OCI-M2 (cell line): ENCODE measurements around the gene ZFYVE1.
"Not testable (repeated sequence)": the region's sequence is repeated elsewhere in the genome, so short reads cannot be mapped to it uniquely, and the experiment has no call there.

ENCODE experiments used
- DNase-seq: peaks from one replicate; lab custom pipeline; 2025; ENCODE audit not compliant: unreplicated experiment; lab: John Stamatoyannopoulos, UW

ZFYVE1 gene

DNA sequence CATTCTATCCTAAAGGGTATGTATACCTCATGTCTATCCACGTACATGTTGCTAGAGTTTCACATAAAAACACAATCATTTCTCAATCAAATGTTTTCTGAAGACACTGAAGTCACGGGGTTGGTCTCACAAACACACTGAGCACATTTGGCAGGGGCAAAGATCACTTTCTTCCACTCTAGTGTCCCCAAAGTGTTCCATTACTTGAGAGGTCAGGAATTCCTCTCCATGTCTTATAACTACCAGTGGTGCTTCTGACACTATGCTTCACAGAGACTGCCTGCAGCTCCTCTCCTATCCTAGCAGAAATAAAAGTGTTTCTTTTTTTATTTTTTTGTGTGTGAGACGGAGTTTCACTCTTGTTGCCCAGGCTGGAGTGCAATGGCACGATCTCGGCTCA lies 19.1 kb downstream of the ZFYVE1 start:
- DNase-seq: no peak

DNA sequence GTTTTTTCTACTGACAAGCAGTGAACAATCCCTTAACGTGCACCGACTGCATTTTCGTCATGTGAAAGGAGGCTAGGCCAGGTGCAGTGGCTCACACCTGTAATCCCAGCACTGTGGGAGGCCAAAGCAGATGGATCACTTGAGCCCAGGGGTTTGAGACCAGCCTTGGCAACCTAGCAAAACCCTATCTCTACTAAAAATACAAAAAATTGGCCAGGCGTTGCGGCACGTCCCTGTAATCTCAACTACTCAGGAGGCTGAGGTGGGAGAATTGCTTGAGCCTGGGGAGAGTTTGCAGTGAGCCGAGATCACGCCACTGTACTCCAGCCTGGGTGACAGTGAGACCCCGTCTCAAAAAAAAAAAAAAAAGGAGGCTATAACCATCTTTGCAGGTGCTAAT lies 22.3 kb downstream of the ZFYVE1 start:
- DNase-seq: not testable (repeated sequence)

DNA sequence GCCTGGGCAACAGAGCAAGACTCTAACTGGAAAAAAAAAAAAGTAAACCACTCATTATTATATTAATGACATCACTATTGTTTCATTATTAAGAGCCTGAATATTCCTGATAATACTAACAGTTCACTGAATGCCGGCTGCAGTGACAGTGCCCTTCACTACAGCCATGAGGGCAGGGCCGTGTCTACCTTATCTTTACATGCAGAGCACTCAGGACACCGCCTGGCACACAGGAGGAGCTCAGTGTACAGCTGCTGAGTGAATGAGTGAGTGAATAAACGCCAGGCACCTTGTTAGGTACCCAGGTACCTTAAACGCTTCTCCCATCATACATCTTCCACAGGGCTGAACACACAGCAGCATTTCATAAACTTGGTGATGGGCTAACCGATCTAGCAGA lies 23.2 kb downstream of the ZFYVE1 start:
- DNase-seq: no peak

DNA sequence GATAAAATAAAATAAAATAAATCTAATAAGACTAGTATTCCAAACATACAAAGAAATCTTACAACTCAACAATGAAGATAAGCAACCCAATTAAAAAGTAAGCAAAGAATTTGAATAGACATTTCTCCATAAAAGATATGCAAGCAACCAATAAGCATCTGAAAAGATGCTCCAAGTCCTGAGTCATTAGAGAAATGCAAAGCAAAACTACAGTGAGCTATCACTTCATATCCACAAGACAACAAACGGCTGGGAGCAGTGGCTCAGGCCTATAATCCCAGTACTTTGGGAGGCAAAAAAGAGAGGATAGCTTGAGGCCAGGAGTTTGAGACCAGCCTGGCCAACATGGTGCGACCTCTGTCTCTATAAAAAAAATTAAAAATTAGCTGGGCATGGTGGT lies 26.8 kb downstream of the ZFYVE1 start:
- DNase-seq: no peak

DNA sequence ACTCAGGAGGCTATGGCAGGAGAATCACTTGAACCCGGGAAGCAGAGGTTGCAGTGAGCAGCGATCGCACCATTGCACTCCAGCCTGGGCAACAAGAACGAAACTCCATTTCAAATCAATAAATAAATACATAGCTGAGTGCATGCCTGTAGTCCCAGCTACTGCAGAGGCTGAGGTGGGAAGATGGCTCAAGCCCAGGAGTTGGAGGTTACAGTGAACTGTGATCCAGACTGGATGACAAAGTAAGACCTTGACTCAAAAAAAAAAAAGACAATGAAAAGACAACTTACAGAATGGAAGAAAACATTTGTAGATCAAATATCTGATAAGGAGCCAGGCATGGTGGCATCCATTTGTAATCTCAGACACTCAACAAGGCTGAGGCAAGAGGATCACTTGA lies 27.6 kb downstream of the ZFYVE1 start:
- DNase-seq: no peak

DNA sequence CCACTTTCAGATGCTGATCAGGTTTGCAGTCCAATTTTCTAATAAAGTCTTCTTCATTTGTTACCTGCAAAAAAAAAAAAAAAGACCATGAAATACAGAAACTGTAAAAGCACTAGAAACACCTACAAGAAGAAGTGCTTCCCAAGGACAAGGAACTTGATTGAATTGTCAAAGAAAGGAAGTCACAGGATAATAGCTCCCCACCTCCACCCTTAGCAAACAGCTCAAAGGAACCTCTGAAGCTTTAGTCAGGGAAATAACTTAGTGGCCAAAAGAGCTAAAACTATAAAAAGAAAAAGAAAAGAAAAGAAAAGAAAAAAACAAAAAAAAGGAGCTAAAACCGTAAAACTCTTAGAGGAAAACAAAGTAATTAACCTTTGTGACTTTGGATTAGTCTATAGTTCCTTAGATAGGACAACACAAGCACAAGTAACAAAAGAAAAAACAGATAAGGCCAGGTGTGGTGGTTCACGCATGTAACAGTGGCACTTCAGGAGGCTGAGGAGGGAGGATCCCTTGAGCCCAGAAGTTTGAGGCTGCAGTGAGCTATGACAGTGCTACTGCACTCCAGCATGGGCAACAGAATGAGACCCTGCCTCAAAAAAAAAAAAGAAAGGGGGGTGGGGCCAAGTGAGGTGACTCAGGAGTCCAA lies 28.5 kb downstream of the ZFYVE1 start:
- DNase-seq: no peak

DNA sequence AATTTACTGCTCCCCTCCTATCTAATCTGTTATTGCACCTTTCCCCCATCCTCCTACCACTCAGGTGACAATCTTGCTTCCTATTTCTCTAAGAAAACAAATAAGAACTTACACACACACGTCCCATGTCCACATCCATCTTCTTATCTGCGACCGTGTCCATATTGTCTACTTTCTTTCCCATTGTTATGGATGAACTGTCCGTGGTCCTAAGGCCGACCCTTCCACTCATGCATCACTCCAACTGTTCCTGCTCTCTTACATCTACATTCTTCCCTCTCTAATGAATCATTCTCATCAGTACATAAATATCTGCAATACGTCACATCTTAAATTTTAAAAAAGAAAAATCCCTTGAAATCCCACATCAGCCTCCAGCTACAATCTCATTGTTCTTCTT lies 30.0 kb downstream of the ZFYVE1 start:
- no peak for DNase-seq

DNA sequence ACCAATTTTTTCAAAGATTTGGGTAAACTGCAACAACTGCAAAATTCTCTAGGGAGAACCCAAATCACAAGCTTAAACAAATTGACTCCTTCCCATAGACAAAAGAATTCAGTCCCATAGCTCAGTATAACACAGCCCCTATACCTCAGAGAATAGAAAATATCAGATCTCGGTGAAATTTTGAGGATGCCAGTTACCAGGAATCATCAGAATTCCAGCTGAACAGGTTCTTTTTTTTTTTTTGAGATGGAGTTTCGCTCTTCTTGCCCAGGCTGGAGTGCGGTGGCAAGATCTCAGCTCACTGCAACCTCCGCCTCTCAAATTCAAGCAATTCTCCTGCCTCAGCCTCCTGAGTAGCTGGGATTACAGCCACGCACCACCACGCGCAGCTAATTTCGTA lies 36.7 kb downstream of the ZFYVE1 start:
- no peak for DNase-seq

DNA sequence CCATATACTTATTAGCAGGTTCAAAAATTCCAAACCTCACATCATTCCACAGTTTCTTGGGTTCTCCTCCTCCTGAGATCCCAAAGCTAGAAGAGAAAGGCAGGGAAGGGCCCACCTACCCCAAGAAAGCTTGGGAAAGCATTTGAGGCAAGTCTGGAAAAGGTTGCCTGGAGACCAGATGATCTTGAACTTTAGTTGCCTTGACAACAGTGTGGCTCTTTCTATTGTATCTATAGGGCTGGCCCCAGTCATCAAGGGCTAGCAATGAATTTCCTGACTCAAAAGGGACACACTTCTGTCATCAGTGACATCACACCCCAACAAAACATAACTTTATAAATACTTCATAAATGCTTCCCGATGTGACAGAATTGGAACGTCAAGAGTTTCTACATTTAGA lies 40.0 kb downstream of the ZFYVE1 start:
- no peak for DNase-seq

DNA sequence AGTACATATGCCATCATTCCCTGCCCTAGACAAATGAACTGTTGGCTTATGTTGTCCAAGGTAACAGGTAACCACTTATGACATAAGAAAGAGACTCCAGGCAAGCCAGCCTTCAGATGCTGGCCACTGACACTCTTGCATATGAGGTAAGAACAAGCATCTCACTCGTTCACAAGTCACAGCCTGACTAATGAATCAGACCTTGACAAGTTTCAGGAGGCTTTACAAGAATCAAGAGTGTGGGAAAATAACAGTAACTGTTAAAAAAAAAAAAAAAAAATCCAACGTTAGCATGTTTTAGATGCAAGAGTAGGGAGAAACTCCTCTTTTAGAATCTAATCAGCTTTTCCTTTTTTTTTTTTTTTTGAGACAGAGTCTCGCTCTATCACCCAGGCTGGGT lies 40.7 kb downstream of the ZFYVE1 start:
- no peak for DNase-seq

DNA sequence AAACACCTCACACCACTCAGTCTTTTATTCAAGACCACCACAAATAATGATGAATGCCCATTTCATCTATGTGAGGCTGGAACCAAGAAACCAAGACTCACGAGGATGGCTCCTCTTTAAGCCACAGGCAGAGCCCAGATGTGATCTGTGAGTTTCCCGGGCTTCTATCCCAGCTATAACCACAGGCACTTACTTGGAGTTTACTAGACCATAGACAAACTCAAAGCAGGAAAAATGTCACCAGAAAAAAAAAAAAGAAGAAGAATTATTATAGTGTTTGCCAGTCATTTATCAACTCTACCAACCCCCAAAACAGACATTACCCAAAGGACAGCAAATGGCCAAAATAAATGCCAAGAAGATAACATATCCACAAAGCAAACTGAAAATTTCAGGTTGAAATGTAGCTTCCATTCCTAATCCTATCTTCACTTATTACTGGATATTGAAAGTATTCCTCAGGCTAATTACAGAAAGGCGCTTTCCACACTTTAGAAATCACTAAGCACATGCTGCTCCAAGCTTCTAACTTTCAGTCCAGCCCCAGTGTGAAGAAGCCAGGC lies 44.7 kb downstream of the ZFYVE1 start:
- DNase-seq: no peak

DNA sequence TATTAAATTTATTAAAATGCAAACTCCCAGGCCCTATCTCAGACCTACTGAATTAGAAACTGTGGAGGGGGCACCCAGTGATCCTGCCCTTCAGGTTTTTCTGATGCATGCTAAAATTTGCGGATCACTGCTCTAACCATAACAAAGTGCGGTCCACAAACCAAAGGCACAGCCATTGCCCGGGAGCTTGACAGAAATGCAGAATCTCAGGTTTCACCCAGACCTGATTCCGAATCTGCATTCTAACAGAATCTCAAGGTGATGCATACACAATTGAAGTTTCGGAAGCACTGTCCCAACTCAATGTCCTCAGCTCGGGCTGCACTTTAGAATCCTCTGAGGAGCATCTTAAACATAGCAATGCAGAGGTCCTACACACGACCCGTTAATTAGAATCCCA lies 46.0 kb downstream of the ZFYVE1 start:
- no peak for DNase-seq

DNA sequence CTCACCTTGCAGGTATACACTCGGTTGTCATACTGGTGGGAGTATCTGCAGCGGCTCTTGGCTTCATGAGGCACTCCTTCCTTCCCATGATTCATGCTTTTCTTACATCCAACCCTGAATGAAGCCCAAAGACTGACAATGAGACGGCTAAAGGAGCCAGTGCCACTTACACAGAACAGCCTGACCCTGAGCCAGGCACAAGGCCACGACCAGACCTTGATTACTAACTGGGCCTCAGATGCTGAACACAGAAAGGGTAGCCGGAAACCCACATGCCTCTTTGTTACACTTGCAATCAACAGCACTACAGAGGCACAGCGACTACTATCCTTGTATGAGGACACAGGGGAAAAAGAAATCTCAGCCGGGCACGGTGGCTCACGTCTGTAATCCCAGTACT lies 48.0 kb downstream of the ZFYVE1 start:
- no peak for DNase-seq

DNA sequence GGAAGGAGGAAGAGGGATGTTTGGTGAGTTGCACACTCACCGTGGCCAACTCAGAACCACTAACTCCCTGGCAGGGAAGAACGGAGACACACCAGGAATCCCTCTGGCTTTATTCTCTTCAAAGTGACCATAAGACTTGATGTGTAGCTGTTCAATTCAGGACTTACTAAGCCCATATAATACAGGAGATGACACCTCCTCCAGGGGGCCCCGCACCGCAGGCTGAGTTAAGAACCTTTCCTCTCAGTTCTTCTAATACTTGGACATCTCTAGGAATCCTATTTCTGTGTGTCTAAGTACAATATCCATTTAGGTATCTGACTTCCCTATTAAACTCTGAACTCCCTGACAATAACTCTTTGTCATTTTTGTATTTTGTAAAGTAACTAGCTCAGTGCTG lies 51.1 kb downstream of the ZFYVE1 start:
- DNase-seq: no peak

DNA sequence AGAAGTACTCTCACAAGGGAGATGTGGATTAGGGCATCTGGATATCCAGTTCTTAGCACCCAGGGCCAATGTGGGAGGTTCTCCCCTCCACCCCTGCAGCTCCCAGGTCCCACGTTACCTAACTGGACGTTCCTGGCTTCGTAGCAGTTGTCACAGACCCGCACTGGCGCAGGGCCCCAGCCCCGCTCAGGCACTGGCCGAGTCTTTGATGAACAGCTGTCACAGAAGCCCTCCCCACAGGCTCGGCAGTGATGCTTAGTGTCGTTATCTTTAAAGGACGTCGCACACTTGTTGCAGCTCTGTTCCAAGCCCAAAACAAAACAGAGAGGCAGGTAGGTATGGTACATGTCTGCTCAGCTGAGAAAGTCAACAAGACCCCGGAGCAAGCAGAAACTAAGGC lies 52.2 kb downstream of the ZFYVE1 start:
- no peak for DNase-seq

DNA sequence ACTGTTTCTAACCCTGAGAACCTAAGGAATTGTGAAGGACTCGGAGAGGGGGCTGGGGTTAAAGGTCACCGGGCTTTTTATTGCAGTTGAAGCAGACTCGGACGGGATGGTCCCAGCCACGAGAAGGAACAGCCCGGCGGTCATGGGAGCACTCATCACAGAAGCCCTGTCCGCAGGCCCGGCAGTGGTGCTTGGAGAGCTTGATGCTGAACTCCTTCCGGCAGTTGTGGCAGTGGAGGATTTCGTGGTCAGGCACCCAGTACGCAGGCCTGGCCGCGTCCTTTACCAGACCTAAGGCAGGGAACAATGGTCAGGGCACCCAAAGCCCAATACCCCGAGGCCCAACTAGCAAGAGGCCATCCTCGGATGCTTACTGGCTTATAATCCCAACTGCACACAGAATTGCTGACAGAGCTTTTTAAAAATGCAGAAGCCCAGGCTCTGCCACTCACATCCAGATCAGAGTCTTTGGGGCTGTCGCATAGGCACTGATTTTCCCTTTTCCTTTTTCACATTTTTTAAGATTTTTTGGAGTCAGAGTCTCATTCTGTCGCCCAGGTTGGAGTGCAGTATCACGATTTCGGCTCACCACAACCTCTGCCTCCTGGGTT lies 56.0 kb downstream of the ZFYVE1 start:
- DNase-seq: no peak

DNA sequence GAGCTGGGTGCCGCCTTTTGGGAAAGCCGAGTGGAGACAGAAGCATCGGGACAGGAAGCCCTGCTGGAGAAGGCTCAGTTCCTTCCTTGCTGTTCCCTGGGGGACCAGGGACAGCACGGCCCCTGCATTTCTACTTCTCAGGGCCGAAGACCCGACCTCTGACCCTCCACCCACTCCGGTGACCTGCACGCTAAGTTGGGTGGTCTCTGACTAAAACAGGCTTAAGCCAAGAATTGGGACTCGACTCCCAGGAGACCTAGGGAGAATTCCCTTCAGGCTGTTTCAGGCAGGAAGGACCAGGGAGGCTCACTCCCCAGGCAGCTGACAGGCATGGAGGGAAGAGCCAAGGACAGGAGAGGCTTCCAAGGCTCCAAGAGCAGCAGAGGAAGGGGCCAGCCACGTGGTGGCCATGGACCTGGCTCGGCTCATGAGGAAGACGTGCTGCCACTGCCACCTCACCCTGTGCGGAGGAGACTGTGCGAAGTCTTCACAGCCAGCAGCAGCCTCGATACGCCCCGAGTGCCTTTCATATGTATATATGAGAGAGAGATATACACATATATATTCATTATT lies 56.8 kb downstream of the ZFYVE1 start:
- no peak for DNase-seq

DNA sequence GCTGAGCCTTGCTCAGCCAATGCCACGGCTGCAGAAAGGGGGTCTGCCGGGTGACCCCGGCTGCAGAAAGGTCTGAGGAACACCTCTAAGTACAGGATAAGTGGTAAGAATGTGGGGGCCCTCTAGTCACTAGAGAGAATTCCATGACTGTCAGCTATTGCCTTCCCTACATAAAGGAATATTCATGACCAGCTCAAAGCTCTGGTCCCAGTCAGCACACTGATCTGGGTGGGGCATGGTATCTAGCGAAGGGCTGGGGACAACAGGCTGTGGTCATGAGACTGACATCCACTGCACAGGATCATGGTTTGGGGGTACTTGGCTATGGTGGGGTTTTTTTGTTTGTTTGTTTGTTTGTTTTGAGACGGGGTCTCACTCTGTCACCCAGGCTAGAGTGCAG lies 58.6 kb downstream of the ZFYVE1 start:
- no peak for DNase-seq

DNA sequence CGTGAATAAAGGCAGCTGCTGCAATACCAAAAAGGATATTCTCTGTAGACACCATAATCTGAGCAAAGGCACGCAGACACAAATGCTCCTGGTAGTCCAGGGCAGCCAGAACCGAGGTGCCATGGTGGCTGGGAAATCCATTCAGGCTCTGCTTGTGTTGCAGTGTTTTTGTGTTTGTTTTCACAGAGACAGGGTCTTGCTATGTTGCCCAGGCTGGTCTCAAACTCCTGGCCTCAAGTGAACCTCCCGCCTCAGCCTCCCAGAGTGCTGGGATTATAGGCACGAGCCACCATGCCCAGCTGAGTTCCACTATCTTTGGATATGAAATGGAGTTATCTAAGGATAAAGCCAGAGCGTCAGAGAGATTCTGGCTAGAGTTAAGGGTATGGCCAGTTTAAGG lies 60.9 kb downstream of the ZFYVE1 start:
- DNase-seq: no peak

DNA sequence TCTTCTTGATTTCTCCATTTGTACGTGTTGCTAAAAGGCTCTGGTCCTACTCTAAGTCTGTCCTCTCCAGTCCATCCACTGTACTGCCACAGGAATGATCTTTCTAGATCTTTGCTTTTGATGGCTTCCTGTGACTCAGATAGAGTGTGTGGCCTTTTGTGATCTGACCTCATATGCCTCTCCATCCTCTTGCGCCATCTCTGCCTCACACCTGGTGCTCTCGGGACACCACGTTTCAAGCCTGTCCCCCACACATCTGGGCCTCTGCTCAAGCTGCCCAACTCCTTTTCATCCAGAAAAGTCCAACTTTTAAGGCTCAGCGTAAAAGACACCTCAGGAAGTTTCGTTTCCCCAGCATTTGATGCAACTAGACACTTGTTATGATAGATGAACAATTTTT lies 61.7 kb downstream of the ZFYVE1 start:
- DNase-seq: no peak

DNA sequence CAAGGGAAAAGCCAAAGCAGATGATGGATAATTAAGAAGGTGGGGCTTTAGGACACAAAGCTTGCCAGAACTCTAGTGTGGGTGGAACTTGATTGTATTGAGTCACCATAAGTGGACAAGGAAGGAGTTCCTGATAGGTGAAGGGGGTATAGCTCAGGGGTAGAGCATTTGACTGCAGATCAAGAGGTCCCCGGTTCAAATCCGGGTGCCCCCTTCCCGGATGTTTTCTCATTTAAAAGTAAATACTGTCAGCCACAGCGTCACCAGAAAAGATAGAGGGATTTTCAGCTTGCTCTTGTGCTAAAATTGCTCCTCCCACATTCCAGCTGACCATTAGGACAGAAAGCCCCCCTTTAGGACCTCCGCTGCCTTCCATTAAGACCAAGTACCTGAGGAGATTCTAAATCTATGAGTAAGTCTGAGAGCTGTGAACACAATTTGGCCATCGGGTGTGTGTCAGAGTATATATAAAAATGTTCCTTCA lies 64.0 kb downstream of the ZFYVE1 start:
- DNase-seq: no peak

DNA sequence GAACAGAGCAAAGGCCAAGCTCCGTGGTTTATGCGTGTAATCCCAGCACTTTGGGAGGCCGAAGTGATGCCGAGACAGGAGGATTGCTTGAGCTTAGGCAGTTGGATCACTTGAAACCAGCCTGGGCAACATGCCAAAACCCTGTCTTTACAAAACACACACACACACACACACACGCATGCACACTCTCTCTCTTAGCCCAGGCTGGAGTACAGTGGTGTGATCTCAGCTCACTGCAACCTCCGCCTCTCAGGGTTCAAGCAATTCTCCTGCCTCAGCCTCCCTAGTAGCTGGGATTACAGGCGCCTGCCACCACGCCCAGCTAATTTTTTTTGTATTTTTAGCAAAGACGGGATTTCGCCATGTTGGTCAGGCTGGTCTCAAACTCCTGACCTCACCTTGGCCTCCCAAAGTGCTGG lies 64.6 kb downstream of the ZFYVE1 start:
- DNase-seq: not testable (repeated sequence)
